CD4-positive, alpha-beta T cell treated with Interleukin-17A for 4 hours (primary cell): Measurements from ENCODE around the gene NFATC2.

Source experiments
- DNase-seq: peaks from one replicate; pipeline ENCODE4 v3.0.0-alpha.2; 2020; ENCODE audit warnings: mixed read lengths

Gene NFATC2

DNA sequence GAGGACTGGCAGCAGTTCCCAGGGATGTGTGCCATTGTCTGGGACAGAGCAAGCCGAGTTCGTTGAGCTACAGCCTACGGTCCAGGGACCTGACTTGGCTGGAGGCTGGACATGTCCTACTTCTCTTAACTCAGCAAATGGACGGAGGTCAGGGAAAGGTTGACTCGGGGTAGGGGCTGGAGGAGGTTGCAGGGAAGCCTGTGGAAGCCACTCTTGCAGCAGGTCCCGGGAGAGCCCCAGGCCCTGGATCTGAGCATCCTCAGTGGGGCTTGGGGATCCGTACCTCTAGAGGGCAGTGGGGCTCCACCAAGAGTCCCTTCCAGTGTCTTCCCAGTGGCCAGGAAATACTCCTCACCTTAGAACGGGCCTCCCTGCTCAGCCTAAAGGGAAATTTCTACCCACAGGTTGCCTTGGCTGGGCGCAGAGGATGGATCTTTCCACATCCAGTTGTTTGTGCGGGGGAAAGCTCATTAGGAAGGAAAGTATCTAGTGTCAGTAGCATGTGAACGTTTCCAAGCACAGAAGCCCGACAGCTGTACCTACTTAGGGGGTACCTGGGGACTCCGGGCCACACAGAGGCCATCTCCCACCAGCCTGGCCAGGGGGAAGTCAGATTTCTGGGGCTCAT lies 170.2 kb downstream of the NFATC2 start:
- DNase-seq, result peak; percentile 75

- DNase-seq, result no peak
These were observed 170.8 kb downstream of the NFATC2 start for GRCh38 chr20:51371720-51372119.

DNA sequence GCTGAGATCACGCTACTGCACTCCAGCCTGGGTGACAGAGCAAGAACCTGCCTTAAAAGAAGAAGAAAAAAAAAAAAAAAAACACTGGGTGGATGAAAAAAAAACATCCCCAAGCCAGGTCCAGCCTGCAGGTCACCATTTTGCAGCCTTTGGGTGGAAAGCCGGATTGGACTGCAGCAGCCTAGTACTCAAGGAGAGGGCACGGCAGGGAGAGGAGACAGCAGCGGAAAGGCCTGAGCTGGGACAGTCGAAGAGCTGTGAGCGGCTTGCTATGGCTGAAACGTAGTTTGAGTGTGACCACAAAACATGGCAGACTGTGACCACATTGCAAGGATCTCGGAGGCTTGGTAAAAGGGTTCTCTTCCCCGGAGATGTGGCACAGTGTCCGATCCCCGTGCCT lies 173.0 kb downstream of the NFATC2 start:
- DNase-seq, result no peak

GRCh38 chr20:51368461-51369211 lies 173.9 kb downstream of the NFATC2 start:
- DNase-seq, result no peak

- no peak for DNase-seq
These were observed 176.2 kb downstream of the NFATC2 start for GRCh38 chr20:51366155-51366886.

DNA sequence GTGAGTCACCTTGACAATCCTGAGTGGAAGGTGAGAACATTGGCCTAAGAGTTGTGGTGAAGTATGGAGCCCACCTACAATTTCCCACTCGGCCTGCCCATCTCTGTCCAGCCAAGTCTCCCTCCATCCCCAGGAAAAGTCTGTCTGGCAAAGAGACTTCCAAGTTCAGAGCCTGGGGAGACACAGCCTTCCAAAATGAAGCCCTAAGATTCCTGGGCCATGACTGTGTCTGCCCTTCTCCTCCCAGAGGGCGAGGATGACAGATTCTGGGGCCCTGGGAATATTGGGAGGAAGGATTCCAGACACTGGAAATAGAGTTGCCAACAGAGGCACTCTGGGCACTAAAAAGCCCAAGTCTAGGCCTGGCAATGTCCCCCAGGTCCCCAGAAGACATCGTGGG lies 176.8 kb downstream of the NFATC2 start:
- no peak for DNase-seq

- no peak for DNase-seq
These were observed 178.7 kb downstream of the NFATC2 start for GRCh38 chr20:51363813-51364212.

DNA sequence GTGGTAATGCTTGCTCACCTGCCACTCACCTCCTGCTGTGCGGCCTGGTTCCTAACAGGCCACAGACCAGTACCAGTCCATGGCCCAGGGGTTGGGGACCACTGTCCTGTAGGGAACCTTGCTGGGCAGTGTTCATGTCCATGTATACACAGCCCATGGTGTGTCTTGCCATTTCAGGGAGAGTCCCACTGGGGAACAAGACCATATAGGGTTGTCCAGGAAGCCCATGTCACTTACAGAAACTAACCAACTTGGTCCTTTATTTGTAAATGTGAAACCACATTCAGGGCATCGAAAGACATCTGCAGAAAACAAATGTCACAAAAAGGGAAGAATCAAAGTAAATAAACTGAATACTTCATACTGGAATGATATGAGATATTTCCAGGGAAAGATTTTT lies 179.1 kb downstream of the NFATC2 start:
- no peak for DNase-seq

GRCh38 chr20:51362254-51362653 lies 180.3 kb downstream of the NFATC2 start:
- DNase-seq, result no peak

- no peak for DNase-seq
These were observed 181.3 kb downstream of the NFATC2 start for GRCh38 chr20:51361258-51361657.

GRCh38 chr20:51360451-51361201 lies 181.9 kb downstream of the NFATC2 start:
- DNase-seq, result no peak

GRCh38 chr20:51359947-51360346 lies 182.6 kb downstream of the NFATC2 start:
- no peak for DNase-seq

DNA sequence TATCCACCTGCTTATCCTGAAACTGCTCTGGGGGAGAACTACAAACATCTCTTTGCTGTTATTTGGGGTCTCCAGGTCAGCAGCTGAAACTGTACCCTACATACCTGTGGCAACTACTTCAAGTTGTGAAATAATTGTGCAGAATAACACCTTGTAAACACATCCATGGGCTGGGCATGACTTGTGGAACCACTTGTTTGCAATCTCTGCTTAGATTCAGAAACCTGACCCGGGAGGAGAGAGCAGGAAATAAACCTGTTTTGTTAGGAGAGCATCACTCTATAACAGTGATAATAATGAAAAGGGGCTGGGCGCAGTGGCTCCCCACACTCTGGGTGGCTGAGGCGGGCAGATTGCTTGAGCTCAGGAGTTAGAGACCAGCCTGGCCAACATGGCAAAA lies 183.1 kb downstream of the NFATC2 start:
- no peak for DNase-seq

DNA sequence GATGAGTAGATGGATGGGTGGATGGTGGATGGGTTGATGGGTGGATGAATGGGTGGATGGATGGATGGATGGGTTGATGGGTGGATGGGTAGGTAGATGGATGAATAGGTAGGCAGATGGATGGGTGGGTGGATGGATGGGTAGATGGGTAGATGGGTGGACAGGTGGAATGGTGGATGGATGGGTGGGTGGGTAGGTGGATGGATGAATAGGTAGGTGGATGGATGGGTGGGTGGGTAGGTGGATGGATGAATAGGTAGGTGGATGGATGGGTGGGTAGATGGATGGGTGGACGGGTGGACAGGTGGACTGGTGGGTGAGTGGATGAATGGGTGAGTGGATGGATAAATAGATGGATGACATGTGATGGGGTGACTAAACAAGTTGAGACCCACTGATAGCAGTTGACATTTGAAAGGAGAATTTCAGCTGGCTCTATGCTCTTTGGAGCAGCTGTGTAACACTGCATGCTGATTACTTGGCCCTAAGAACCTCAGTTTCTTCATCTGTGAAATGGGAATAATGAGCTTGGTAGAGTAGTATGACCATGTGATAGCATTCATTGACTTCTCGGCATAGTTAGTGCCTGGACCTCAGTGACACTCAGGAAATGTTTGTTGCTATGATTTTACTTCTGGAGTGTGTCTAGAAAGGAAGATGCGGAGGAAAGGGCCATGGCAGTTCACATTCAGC lies 184.3 kb downstream of the NFATC2 start:
- no peak for DNase-seq

GRCh38 chr20:51357543-51357942 lies 185.0 kb downstream of the NFATC2 start:
- DNase-seq, result no peak

GRCh38 chr20:51356871-51357270 lies 185.6 kb downstream of the NFATC2 start:
- DNase-seq, result no peak

GRCh38 chr20:51354769-51355319 lies 187.7 kb downstream of the NFATC2 start:
- DNase-seq, result no peak

GRCh38 chr20:51354191-51354768 lies 188.2 kb downstream of the NFATC2 start:
- no peak for DNase-seq

GRCh38 chr20:51353491-51353890 lies 189.0 kb downstream of the NFATC2 start:
- no peak for DNase-seq

DNA sequence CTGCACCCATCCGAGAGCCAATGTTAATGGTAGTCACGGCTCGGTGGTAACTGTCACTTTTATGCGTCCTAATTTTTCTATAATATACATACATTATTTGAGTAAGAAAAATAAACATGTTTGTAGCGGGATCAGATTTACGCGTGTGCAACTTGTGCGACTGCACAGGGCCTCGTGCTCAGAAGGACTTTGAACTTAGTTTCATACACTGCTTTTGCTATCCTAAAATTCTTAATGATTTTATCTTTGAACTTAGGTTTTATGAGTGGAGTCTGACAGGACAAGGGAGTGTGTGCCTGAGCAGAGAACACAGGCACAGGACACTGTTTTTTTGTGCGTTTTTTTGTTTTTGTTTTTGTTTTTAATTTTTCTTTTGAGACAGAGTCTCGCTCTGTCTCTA lies 189.7 kb downstream of the NFATC2 start:
- DNase-seq, result no peak

- DNase-seq, result no peak
These were observed 191.4 kb downstream of the NFATC2 start for GRCh38 chr20:51350941-51351631.
